GM18868 (cell line): Measurements from ENCODE around the gene C5orf58.

ENCODE experiments used
- ATAC-seq: cut with Tn5 transposase; IDR thresholded peaks from one replicate; pipeline ENCODE4 v1.9.1; 2021; ENCODE audit warnings: mild to moderate bottlenecking, moderate library complexity; ENCODE audit not compliant: unreplicated experiment

The C5orf58 gene

GRCh38 chr5:170252720-170253350 lies 20.1 kb downstream of the C5orf58 start:
- ATAC-seq, result no peak

- peak; percentile 98 for ATAC-seq
Observed at GRCh38 chr5:170254056-170254455, 21.3 kb downstream of the C5orf58 start.

- ATAC-seq, result no peak
Observed at GRCh38 chr5:170256571-170256970, 23.8 kb downstream of the C5orf58 start.

- no peak for ATAC-seq
Observed at GRCh38 chr5:170257370-170257769, 24.6 kb downstream of the C5orf58 start.

- no peak for ATAC-seq
Observed at GRCh38 chr5:170261528-170262043, 28.8 kb downstream of the C5orf58 start.

- ATAC-seq, result no peak
Observed at GRCh38 chr5:170262061-170263045, 29.6 kb downstream of the C5orf58 start.

GRCh38 chr5:170263906-170264305 lies 31.1 kb downstream of the C5orf58 start:
- ATAC-seq, result no peak

GRCh38 chr5:170265522-170265921 lies 32.7 kb downstream of the C5orf58 start:
- ATAC-seq, result no peak

- ATAC-seq, result no peak
Observed at GRCh38 chr5:170266570-170267381, 34.0 kb downstream of the C5orf58 start.

- peak; percentile 95 for ATAC-seq
Observed at GRCh38 chr5:170267431-170268152, 34.8 kb downstream of the C5orf58 start.

- ATAC-seq, result no peak
Observed at GRCh38 chr5:170268153-170268689, 35.4 kb downstream of the C5orf58 start.

GRCh38 chr5:170268884-170269283 lies 36.1 kb downstream of the C5orf58 start:
- no peak for ATAC-seq

- ATAC-seq, result no peak
Observed at GRCh38 chr5:170269579-170269978, 36.8 kb downstream of the C5orf58 start.

GRCh38 chr5:170270293-170271069 lies 37.7 kb downstream of the C5orf58 start:
- ATAC-seq, result no peak

- no peak for ATAC-seq
Observed at GRCh38 chr5:170273968-170274710, 41.4 kb downstream of the C5orf58 start.

- ATAC-seq, result no peak
Observed at GRCh38 chr5:170275376-170275994, 42.7 kb downstream of the C5orf58 start.

GRCh38 chr5:170276140-170276539 lies 43.4 kb downstream of the C5orf58 start:
- no peak for ATAC-seq

- no peak for ATAC-seq
Observed at GRCh38 chr5:170277867-170278281, 45.1 kb downstream of the C5orf58 start.
